DMS53 treated with DMSO at 0.1 percent for 48 hours (cell line): ENCODE measurements around the gene GSTO2.

Experiments used
- DNase-seq: peaks from one replicate; lab custom pipeline; 2025; ENCODE audit not compliant: unreplicated experiment; lab: John Stamatoyannopoulos, UW

GSTO2 gene

DNA sequence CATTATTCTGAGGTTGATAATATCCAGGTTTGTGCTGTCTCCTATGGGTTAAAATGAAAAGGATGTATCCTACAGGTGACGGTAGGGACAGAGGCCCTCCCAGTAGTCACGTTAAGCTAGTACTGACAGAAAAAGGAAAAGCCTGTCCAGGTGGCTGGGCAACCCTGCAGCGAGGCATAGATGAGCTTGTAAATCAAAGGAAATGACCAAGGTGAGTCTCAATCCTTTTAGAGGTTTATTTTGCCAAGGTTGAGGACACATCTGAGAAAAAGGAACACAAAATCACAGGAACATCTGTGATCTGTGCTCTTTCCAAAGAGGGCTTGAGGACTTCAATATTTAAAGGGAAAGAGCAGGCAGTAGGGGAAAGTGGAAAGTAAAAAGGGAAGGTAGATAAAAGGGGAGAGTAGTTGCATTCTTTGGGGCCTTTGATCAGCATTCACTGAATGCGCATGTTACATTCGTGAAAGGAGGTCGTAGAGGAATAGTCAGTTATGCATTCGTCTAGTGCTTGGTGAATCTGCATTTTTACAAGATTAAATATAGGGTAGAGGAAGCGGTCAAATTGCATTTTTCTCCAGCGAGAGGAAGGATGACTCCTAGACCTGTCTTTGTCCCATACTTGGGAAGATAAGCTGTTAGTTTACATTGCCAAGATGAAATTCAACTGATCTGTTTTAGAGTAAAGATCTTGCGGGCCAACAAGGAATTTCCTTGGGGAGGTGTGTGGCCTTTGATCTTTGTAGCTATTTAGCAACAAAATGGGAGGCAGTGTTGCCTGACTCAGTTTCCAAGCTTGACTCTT, 15.2 kb upstream of the GSTO2 start:
- no peak for DNase-seq

DNA sequence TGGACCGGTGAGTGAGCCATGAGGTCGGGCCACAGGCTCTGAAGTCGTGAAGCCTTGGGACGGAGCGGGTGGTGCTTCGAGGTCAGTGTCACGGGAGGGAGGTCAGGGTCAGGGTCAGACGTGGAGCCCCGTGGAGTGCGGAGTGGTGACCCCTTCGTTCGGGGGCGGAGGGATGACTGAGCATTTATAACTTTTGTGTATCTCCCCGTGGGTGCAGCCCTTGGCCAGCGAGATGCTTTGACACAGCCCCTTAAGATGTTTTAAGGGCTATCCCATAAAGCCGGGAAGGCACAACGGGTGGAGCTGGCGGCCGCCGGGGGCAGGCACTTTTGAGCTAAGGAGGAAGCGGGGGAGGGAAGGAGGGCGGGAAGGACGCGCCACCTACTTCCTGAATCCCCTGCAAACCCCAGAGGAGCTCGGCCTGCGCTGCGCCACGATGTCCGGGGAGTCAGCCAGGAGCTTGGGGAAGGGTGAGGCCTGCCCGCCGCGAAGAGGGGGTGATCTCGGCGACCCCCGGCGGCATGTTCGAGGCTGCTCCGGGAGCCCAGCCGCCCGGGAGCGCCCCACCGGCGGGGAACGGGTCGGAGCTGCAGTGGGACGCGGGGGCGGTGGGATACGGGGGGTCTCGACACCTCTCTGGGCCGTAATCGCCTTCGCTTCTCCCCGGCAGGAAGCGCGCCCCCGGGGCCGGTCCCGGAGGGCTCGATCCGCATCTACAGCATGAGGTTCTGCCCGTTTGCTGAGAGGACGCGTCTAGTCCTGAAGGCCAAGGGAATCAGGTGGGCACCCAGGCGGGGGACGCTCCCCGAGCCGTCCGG, 14.3 kb upstream of the GSTO2 start, which contains the start of gene GSTO1:
Gene GSTO1 (plus strand): TSS at position 400 of the 818 bp plus-strand sequence. CDS start 37 bp downstream, at position 437.
- DNase-seq = peak; percentile 57

DNA sequence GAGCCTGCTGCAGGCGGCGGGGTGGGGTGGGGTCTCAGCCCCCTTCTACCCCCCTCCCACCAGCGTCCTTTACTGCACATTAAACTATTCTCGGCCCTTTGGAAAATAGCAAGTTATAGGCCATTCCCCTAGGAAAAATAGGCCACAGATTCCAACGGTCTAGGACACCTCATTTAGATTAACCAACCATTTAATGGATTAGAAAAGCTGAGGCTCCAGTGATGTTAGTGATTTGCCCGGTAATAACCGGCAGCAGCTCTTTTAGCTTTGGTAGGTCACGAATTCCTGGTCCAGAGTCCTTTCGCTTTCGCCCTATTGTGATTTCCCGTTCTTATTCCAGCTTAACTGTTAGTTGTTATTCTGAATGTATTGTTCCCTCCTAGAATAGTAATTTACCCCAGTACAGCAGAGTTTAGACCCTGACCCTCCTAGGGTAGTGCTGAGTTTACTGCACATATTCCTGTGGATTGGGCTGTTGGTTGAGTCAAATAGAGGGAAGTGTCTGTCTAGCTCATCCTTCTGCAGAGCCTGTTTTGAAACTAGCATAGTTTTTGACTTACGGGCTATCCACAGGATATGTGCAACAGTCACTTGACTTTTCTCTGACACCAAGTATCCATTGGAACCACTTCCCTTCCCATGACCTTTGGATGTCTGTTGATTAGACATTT, 13.5 kb upstream of the GSTO2 start:
- peak; percentile 58 for DNase-seq

GRCh38 chr10:104256335-104256961, 12.5 kb upstream of the GSTO2 start:
- DNase-seq = peak; percentile 31

DNA sequence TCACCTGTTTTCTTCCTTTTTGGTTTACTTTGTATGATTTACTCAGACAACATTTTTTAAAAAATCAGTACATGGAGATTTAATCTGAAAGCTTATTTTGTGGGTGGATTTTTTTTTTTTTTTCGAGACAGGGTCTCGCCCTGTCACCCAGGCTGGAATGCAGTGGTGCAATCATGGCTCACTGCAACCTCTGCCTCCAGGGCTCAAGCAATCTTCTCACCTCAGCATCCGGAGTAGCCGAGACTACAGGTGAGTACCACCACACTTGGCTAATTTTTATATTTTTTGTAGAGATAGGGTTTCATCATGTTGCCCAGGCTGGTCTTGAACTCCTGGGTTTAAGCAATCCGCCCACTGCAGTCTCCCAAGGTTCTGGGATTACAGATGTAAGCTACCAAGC, 11.7 kb upstream of the GSTO2 start:
- DNase-seq = no peak

DNA sequence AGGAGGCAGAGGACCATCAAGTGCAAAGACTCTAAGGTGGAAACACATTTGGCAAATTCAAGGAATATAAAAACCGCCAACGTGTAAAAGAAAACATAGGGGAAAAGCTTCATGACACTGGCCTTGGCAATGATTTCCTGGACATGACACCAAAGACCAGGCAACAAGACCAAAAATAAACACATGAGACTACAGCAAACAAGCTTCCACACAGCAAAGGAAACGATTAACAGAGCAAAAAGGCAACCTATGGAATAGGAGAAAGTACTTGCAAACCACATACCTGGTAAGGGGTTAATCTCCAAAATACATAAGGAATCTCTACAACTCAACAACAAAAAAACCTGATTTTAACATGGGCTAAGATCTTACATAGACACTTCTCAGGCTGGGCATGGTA, 10.8 kb upstream of the GSTO2 start:
- no peak for DNase-seq

- DNase-seq = no peak
Measured at GRCh38 chr10:104259456-104259855, 9.5 kb upstream of the GSTO2 start.

DNA sequence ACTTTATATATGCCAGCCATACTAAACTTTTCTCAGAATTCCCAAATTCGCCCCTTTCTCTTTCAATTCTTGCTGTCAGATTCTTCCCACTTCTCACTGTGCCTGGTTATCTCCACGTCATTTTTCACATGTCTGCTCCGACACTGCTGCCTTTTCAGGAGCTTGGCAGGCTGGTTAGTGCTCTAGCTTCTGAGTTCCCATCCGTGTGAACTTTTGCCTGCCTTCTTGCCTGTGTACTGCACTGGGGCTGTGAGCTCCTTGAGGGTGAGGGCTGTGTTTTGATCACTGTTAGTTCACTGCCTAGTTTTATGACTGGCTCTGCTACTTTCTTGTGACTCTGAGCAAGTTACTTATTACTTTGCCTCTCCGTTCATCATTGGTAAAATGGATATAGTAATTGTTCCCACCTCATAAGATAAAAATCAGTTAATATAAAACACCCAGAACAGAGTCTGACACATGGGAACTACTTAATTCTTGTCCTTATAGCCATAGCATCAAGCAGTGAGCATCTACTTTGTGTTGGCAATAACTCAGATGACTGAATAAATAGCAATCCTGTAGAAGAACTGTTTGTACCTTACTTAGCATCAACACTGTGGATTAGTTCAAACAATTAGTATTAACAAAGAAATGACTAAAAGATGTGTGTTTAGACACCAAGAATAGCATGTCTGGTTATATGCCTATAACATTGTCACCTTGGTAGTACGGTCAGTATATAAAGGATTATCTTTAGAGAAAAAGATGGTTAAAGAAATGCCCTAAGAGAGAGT, 8.8 kb upstream of the GSTO2 start:
- no peak for DNase-seq

DNA sequence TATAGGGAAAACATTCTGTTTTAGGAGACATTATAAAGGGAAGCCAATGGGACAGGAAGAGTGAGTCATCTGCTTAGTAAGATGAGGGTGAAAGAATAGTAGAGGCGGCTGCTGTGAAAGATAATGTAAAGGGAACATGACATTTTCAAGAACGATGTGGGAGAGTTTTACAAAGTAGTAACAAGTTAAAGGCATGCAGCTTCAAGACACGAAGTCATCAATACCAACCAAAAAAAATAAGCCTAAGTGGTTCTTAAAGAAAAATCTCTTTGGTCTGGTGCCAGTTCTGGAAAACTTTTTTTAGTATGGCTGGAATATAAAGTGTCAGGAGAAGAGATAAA, 8.2 kb upstream of the GSTO2 start:
- DNase-seq = no peak

DNA sequence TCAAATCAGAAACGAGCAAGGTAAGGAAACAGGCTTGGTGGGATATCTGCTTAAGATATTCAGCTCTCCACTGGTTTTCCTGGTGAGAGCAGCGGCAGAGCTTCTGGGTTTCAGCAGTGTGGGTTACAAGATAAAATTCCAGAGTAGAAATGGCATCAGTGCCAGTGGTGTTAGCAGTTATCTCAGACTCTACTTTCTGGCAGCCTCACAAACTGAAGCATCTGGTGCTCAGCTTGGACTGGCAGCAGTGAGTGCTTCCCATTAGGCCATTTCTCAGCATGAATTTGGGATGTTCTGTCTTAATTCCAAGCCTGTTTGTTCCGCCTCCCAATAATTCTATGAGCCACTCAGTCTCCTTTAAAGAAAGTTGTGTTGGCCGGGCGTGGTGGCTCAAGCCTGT, 6.9 kb upstream of the GSTO2 start:
- no peak for DNase-seq

GRCh38 chr10:104264783-104265182, 4.2 kb upstream of the GSTO2 start:
- DNase-seq = no peak

DNA sequence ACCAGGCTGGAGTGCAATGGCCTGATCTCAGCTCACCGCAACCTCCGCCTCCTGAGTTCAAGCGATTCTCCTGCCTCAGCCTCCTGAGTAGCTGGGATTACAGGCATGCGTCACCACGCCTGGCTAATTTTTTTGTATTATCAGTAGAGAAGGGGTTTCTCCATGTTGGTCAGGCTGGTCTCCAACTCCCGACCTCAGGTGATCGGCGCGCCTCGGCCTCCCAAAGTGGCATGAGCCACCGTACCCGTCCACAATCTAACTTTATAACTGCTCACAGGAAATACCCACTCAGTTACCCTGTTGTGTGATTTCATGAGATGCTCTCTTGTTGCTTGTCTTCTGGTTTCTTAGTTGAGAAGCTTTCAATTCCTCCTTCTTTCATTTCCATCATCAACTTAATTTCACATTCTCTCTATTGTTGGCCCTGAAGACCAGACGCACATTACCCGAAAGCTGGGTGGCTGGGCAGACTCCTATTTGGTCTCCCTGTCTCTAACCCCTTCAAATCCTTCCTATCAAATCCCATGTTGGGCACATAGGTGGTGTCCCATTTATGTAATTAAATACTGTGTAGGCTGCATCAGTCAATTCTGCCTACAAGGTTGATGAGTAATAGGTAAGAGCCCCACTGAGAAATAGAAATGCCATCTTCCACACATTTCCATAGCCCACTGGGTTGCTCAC, 1.1 kb upstream of the GSTO2 start:
- DNase-seq = no peak

DNA sequence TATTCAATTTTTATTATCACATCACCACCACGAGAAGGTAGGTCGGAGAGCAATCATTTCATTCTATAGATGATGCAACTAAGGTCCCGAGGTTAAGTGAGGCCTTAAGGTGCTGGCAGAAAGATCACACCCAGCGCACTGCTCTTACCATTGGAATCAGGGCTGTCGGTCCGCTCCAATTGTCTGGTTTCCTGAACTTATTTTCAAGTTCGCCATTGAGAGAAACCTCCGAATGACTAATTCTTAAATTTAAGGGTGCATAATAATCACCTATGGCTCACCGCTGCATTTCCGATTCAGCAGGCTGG, 625 bp upstream of the GSTO2 start:
- DNase-seq = peak; percentile 3

DNA sequence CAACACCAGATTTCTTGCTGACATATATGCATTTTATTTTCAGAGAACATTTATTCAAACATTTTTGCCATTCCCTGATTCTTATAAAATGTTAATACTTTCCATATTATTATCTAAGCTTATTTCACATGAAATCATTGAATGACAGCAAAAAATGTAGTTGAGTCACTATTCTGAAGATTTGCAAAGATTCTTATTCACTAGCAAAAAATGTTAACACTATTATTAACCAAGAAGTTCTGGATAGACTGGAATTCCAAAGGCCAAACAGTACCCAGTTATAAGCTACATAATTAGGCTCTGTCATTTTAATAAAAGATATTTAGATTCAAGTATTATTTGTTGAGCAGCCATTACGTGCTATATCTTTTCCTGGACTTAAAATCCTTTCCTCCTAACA, 4.3 kb downstream of the GSTO2 start:
- no peak for DNase-seq

DNA sequence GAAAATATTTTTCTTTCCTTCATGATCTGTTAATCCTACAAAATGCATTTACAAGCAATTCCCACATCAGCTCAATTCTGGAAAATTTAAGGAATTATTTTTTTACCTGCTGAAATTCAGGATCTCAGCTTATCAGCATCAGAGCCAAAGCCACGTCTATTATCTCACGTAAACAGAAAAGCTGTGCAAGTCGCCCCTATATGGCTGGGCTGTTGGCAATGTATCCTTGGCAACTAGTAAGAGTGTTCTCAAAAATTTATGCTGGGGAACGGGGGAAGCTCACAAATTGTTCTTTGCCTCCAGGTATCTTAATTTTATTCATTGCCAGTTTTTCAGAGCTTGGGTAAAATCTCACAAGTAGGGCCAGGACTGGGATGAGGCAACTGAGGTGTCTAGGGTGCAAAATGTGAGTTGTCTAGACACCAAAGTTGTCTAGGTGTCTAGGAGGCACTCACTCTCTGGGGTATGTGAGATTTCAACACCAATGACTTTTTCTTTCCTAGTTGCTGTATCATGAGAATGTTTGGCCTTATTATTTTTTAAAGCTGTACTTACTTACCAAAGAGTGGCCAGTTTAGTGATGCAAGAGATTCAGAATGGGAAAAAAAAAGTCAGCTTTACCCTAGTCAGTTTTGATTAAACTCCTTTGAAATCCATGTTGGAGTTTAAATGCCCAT, 5.1 kb downstream of the GSTO2 start:
- DNase-seq = no peak

DNA sequence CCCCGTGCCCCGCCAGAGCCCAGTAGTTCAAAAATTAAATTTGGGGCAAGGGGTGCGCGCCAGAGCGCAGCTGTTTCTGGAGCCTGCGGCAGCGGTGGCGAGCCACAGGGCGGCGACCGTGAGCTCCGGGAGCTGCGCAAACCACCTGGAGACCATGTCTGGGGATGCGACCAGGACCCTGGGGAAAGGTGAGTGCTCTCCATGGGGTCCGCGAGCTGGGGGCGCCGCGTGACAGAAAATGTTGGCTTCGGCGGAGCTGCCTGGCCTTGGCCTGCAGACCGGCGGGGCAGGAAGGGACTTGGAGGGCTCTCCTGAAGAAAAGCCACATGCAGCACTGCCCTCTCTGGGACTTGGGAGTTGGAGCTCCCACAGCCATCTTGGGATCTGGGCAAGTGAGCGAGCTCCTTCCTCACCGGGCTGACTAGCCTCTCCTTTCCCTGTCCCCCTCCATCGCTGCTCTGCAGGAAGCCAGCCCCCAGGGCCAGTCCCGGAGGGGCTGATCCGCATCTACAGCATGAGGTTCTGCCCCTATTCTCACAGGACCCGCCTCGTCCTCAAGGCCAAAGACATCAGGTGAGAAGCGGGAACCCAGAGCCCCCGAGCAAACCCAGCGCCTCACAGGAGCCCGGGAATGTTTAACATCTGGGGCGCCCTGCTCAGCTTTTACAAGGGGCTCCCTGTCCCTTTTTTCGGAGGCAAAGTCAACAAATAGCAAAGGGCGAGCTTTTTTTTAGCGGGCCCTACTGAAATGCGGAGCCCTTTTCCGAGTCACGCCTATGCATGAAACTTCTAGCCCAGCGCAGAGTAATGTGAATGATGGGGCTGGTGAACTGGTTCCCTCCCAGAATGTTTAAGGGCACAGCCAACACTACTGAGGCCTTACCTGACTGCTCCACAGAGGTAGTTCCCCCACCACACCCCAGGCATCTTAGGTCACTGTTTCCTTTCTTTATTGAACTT, 6.1 kb downstream of the GSTO2 start:
- DNase-seq = peak; percentile 48

DNA sequence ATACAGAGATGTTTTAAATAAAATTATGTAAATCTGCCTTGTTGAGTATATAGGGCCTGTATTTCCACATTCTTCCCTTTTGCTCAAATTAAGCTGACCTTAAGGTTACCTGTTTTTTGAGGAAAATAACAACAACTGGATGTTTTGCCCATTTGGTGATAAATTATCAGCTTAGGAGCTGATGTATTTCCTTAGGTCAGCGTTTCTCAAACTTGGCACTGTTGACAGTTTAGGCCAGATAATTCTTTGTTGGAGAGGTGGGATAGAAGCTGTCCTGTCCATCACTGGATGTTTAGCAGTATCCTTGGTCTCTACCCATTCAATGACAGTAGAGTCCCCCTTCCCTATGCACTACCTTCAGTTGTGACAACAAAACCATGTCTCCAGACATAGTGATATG, 7.2 kb downstream of the GSTO2 start:
- no peak for DNase-seq

DNA sequence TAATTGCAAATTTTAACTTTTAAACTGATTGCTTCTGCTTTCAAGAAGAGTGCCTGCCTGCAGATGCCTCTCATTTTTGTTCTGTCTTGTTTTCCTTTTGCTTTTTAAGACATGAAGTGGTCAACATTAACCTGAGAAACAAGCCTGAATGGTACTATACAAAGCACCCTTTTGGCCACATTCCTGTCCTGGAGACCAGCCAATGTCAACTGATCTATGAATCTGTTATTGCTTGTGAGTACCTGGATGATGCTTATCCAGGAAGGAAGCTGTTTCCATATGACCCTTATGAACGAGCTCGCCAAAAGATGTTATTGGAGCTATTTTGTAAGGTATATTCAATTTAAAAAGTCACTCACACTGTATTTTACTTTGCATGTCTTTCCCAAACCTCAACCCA, 8.8 kb downstream of the GSTO2 start:
- DNase-seq = peak; percentile 10
